ENCODE measurements around the gene NTM. TPM values are rescaled to one million over a fixed set of nuclear protein-coding genes. Genes with fewer than 3 reads are reported as not detected.

NTM gene
- total and polyA plus RNA-seq, 2 of the 8 experiments (the other 6 are each of a cell fraction or from before 2014, with no cell fraction given), result 13.4 to 20.0 TPM

GRCh38 chr11:131681920-131682319, 311.5 kb downstream of the NTM start:
- H3K23ac ChIP-seq (ENCODE audit: insufficient read length), result no peak overlapping the region
- FAIRE-seq, result no peak
- DNase-seq (ENCODE audit: low read depth in 1 of 2, low spot score in 2 of 2), result no peak
- TF ChIP-seq RAD21 (IDR thresholded peaks at IDR 0.05 in 1 of 2, conservative IDR thresholded peaks at IDR 0.05 in 1 of 2; ENCODE audit: low read depth in 2 of 2, low read length in 2 of 2) (no peak), YY1 (IDR thresholded peaks at IDR 0.05; ENCODE audit: low read depth, low read length) (no peak), ATF3 (IDR thresholded peaks at IDR 0.05; ENCODE audit: insufficient read depth, low read depth, low read length) (no peak), FOSL1 (IDR thresholded peaks at IDR 0.05; ENCODE audit: insufficient read depth, low read depth, low read length) (no peak), POLR2A (IDR thresholded peaks at IDR 0.05; ENCODE audit: control extremely low read depth in 1 of 2, low read depth in 2 of 2, low read length in 2 of 2) (no peak), GABPA (IDR thresholded peaks at IDR 0.05; ENCODE audit: borderline replicate concordance, insufficient read depth, low read length) (no peak), MAX (IDR thresholded peaks at IDR 0.05) (no peak), KDM1A (IDR thresholded peaks at IDR 0.05; ENCODE audit: borderline replicate concordance, low read length) (no peak), EGR1 (IDR thresholded peaks at IDR 0.05; ENCODE audit: borderline replicate concordance, low read depth, low read length) (no peak), SIN3A (conservative IDR thresholded peaks at IDR 0.05 in 1 of 2, IDR thresholded peaks at IDR 0.05 in 1 of 2; ENCODE audit: low read depth in 1 of 2, low read length in 2 of 2) (no peak), HDAC6 (IDR thresholded peaks at IDR 0.05; ENCODE audit: low read depth, low read length) (no peak), BRCA1 (IDR thresholded peaks at IDR 0.05; ENCODE audit: low read depth, low read length) (no peak), SP1 (IDR thresholded peaks at IDR 0.05; ENCODE audit: low read depth, low read length) (no peak), JUND (IDR thresholded peaks at IDR 0.05; ENCODE audit: low read length) (no peak)

More at GRCh38 chr11:131681920-131682319, 311.5 kb downstream of the NTM start:
- H3K18ac ChIP-seq (ENCODE audit: extremely low read depth, low read length), result no peak overlapping the region
- H4K91ac ChIP-seq (replicated peaks; ENCODE audit: insufficient read length, low read length), result no peak overlapping the region
- H3K4me2 ChIP-seq (ENCODE audit: insufficient read depth in 1 of 2, low read depth in 2 of 2, low read length in 2 of 2), result no peak overlapping the region
- H3K79me2 ChIP-seq (ENCODE audit: control insufficient read depth in 1 of 2, insufficient read depth in 2 of 2, low read length in 2 of 2), result no peaks in the 10 kb centered on the region
- no peaks in the 10 kb centered on the region for H3K23me2 ChIP-seq (ENCODE audit: low read depth, low read length)
- no peak overlapping the region for H2BK5ac ChIP-seq (ENCODE audit: low read depth, low read length)
- no peak overlapping the region for H2BK120ac ChIP-seq (replicated peaks; ENCODE audit: low read depth, low read length)
- H3K36me3 ChIP-seq (ENCODE audit: control insufficient read depth in 2 of 4, insufficient read depth in 4 of 4, low read length in 3 of 4), result no peaks in the 10 kb centered on the region
- H3K9me3 ChIP-seq (ENCODE audit: insufficient read depth in 2 of 2, low read depth in 1 of 2, low read length in 1 of 2), result no peaks in the 10 kb centered on the region
- H4K8ac ChIP-seq (ENCODE audit: extremely low read depth, insufficient read depth, low read length), result no peak overlapping the region
- no peak overlapping the region for H2BK15ac ChIP-seq (ENCODE audit: low read length)
- H4K5ac ChIP-seq (ENCODE audit: insufficient read length, low read depth, low read length), result no peak overlapping the region
- no peak overlapping the region for H2BK20ac ChIP-seq (ENCODE audit: low read length)
- no peaks in the 10 kb centered on the region for H3K27me3 ChIP-seq (replicated peaks in 1 of 4; ENCODE audit: control insufficient read depth in 3 of 4, extremely low read depth in 1 of 4, insufficient read depth in 3 of 4, low read length in 3 of 4)
- H3K4ac ChIP-seq (replicated peaks; ENCODE audit: insufficient read length, low read depth, low read length), result no peak overlapping the region
- no peak overlapping the region for H2AK5ac ChIP-seq (ENCODE audit: low read depth, low read length)
- CTCF ChIA-PET (ENCODE audit: partially characterized antibody), result interaction anchor here (0.7 to 2.8 kb wide), 6 partner anchors 9 to 1396 kb away, joined by 3 to 10 read pairs (median 5); no protein-coding TSS in a partner anchor
- WGBS, 2 experiments (ENCODE audit: extremely low coverage in 1 of 2, insufficient coverage in 1 of 2, insufficient read length in 1 of 2, insufficient replicate concordance in 2 of 2, low coverage in 1 of 2, low lambda C conversion rate in 2 of 2, missing lambda C conversion rate in 1 of 2), result 86% methylated on average over 9 of the region's 9 CpGs; no CpG with 5 or more reads in 1 of the 2 experiments
- H4K20me1 ChIP-seq (replicated peaks in 1 of 2; ENCODE audit: control insufficient read depth in 1 of 2, insufficient read depth in 2 of 2, low read length in 2 of 2), result peaks cover 0 to 3% of the 10 kb centered on the region in 2 experiments
- H3K56ac ChIP-seq (replicated peaks; ENCODE audit: insufficient read length, low read depth, low read length), result no peak overlapping the region
- no peaks in the 10 kb centered on the region for H3K79me1 ChIP-seq (ENCODE audit: low read depth, low read length)
- H3K27ac ChIP-seq (ENCODE audit: low read depth, low read length), result no peak overlapping the region
- no peak overlapping the region for H3K9ac ChIP-seq (replicated peaks in 1 of 4; ENCODE audit: extremely low read depth in 1 of 4, low read depth in 3 of 4, low read length in 3 of 4)
- peaks cover 5 to 12% (median 8%) of the 10 kb centered on the region in 4 experiments; a peak in 6 of 7 replicates for H3K4me1 ChIP-seq (replicated peaks in 1 of 4; ENCODE audit: control insufficient read depth in 3 of 4, insufficient read depth in 4 of 4, low read length in 3 of 4)
- H3K14ac ChIP-seq (ENCODE audit: insufficient read length), result no peak overlapping the region
- POLR2A ChIA-PET (ENCODE audit: partially characterized antibody), result no interaction called here
- no peak overlapping the region for H3K4me3 ChIP-seq (ENCODE audit: extremely low read depth in 1 of 4, insufficient read depth in 2 of 4, low read depth in 3 of 4, low read length in 4 of 4)
- H2AFZ ChIP-seq (ENCODE audit: low read length), result no peak overlapping the region
- H2BK12ac ChIP-seq (ENCODE audit: low read depth, low read length), result no peak overlapping the region
